Measurements from ENCODE around the gene HTR6.

Gene HTR6

DNA sequence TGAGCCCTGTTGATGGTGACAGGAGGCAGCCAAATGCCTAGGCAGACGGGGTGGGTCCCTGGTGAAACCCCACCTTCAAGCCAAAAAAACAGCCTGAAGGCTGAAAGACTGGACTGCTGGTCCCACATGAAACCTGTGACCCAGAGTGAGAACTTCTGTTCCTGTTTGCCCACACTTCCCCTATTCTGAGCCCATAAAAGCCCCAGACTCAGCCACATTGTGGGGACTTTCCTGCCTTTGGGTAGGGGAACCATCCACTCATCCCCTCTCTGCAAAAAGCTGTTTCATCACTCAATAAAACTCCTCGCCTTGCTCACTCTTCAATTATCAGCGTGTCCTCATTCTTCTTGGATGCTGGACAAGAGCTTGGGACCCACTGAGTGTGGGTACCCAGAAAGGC is 25.2 kb downstream of the HTR6 start:
- DNase-seq = no peak

GRCh38 chr1:19690342-19690741 is 25.7 kb downstream of the HTR6 start:
- DNase-seq = no peak

- no peak for DNase-seq
Observed at GRCh38 chr1:19694298-19694697, 29.6 kb downstream of the HTR6 start.

GRCh38 chr1:19695772-19696171 is 31.1 kb downstream of the HTR6 start:
- no peak for DNase-seq

DNA sequence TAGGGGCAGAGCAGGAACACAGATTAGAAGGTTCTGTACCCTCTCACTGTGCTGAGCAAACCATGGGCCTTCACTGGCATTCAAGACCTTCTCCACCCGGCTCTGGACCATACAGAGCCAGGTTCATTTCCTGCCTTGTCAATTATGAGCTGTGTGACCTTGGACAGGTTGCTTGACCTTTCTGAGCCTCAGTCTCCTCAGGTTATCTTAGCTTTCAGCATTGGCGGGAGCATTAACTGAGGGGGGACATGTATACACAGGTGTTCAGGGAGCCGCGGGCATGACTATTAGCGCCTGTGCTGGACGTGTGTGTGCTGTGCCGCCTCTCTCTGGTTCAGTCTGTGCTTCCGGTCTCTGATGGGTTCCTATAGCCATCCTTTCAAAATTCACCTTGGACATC is 32.1 kb downstream of the HTR6 start:
- DNase-seq = no peak

GRCh38 chr1:19698181-19698580 is 33.5 kb downstream of the HTR6 start:
- no peak for DNase-seq

- DNase-seq = no peak
Observed at GRCh38 chr1:19700079-19700777, 35.6 kb downstream of the HTR6 start.

DNA sequence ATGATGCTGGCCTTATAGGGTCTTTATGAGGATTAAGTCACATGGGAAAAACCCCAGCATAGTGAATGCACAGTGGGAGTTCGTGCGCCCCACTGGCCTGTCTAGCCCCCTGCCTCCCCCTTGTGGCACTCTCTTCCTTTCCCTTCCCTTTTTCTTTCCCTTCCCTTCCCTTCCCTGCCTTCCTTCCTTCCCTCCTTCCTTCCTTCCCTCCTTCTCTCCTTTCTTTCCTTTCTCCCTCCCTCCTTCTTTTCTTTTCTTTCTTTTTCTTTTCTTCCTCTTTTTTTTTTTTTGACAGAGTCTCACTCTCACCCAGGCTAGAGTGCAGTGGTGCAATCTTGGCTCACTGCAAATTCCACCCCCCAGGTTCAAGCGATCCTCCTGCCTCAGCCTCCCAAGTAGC is 38.6 kb downstream of the HTR6 start:
- DNase-seq = no peak

DNA sequence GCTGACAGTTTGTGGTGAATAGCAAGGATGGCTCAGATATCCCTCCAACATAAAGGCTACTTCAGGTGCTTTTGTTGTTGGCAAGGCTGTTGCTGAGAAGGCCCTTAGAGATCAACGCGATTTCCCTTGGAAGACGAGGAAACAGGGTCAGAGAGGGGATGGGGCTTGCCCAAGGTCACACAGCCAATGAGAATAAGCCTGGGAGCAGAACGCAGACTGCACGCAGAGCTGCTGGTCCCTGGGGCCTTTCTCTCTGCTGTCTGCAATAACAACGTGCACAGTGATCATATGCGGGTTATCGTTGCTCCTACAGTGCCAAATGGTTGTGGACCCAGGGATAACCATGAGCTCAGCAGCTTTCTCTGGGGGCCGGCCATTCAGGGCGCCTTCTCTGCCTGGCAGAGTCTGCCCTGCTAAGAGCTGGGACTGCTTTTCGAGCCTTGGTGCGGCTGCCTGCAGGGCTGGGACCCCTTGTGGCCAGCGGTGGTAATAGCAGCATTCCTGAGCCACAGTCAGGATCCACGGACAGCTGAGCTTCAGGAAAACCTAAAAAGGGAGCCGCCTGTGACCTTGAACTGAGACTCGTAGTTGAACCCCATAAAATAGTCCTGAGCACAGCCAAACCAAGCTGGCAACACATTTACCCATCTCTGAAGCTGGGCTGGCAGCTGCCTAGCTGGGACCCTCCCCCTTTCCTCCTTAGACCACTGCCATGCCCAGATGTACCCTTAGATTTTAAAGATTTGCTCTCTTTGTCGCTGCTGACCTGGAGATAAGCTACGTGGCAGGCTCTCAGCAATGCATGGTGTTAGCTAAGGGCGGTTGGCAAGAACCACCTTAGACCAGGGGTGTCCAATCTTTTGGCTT is 39.8 kb downstream of the HTR6 start:
- DNase-seq = peak; percentile 64

DNA sequence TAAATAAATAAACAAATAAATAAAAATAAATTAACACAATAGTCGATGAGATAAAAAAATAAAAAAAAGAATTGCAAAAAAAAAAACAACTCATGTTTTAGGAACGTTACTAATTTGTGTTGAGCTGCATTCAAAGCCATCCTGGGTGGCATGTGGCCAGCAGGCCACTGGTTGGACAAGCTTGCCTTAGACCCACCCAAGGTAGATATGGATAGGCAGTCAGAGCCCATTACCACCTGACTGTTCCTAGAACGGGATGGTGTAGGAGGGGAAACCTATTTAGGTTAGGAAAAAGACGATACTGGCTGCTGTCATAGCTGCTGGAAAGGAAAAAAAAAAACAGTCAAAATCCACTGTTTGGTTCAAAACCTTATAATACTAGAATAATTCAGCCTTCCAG is 40.8 kb downstream of the HTR6 start:
- DNase-seq = no peak

- no peak for DNase-seq
Observed at GRCh38 chr1:19706136-19706535, 41.5 kb downstream of the HTR6 start.

DNA sequence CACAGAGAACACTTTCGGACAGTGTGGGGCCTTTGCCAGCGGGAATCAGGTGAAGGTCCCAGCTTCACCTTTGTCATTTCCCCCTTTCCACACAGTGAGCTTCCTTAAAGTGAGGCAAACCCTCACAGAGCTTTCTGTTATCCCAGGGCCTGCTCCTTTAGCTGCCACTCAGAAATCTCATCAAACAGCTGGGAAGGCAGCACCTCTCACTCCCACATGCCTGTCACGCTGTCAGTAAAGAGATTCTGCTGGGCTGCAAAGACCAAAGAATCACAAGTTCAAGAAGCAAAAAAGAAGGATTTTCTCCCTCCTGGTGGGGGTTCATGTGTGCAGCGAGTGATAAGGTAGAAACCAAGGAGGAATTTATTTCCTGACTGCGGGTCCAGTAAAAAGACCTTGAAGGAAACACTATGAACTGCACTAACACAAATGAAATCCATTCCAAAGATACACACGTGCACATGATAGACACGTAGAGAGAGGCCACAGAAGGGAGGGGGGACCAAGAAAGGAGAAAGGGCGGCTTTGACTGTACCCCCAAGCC is 44.0 kb downstream of the HTR6 start:
- DNase-seq = no peak

DNA sequence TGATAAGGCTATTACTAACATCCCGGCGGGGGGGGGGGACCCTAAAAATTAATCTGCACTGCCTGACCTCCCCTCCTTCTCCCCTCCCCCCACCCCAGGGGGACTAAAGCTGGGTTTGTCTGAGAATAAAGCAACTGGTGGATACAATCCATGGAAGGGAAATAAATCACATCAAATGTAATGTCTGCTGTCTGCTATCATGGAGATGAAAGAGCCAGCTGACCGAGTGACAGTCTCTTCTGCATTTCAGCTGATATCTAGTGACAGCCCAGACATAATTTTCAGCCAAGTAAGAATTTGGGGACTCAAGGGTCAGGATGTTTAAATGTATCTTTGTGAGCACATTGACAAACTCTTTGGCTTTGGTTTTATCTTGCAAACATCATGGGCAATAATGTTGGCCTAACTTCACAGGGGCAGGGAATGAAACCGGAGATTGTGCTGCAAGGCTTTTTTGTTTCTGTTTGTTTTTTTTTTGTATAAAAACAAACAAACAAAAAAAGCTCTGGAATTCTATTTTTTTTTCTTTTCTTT is 44.7 kb downstream of the HTR6 start:
- no peak for DNase-seq

GRCh38 chr1:19710825-19711611 is 46.3 kb downstream of the HTR6 start:
- no peak for DNase-seq

- DNase-seq = no peak
Observed at GRCh38 chr1:19712928-19713327, 48.3 kb downstream of the HTR6 start.

DNA sequence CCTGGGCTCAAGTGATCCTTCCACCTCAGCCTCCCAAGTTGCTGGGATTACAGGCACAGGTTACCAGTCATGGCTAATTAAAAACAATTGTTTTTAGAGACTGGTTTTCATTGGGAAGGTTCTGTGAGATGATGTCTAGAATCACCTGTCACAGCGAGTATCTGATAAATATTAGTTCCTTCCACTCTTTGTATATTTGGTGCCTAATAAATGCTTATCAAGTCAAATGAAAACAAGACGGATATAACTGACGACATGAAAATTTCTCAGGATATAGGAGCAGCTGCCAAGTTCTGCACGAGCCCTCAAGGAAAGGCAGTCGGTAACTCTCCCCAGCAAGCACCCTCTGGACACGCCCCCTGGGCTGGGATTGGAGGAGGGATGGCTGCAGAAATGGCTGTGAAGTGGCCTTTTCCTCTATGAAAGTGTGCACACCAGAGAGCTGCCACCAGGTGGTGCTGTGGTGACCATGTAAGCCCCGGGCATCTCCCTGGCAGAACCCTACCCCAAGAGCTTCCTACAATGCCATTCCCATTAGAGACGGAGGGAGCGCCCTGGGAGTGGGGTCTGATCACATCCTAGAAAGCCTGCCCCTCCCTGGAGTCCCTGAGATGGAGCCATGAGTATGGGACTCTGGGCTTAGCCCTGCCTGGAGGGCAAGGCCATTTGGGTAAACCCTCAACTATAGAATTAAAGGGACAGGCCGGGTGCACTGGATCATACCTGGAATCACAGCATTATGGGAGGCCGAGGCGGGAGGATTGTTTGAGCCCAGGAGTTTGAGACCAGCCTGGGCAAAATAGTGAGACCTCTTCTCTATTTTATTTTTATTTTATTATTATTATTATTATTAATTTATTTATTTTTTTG is 50.9 kb downstream of the HTR6 start:
- peak; percentile 85 for DNase-seq

DNA sequence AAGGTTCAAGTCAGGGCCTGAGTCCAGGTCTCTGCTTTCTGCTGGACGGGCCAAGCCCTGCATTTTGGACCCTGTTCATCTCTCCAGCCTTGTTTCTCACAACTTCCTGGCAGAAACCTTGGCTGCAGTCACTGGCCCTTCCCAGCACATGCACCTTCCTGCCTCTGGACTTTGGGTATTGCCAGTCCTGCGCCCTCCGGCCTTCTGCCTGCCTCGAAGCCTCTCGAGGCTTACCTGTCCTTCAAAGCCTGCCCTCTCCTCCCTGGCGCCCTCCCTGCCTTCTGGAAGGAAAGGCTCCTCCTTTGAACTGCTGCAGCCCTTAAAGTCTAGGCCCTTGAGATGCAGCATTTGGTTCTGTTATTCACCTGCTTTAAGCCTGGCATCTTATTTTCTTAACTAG is 52.8 kb downstream of the HTR6 start:
- DNase-seq = no peak

GRCh38 chr1:19720174-19720573 is 55.5 kb downstream of the HTR6 start:
- DNase-seq = no peak

GRCh38 chr1:19720973-19721372 is 56.3 kb downstream of the HTR6 start:
- DNase-seq = no peak

GRCh38 chr1:19723874-19724273 is 59.2 kb downstream of the HTR6 start:
- no peak for DNase-seq

DNA sequence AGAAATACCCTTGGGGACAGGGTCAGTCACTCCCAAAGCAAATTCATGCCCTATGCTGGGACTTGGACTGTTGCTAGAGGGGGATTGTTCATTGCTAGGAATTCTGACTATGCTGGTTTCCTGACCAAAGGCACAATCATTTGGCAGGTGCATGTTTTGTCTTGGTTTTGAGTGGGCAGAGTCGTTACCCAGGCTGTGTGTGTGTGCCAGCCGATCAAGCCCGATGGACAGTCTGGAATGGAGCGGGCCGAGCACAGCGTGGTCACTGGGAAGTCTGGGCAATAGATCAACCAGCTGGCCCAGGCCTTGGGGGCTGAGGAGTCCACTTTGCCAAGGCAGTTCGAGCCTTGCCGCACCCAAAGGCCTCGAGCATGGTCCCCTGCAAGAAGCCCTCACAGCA is 60.9 kb downstream of the HTR6 start:
- no peak for DNase-seq

Measured in stimulated activated CD4-positive, alpha-beta T cell treated with anti-CD3 and anti-CD28 coated beads, Interleukin-4, amount 100 ng/mL, for 1 hour (primary cell).